B cell (primary cell): Measurements from ENCODE around the gene SMTNL2. TPM values are rescaled to one million over a fixed set of nuclear protein-coding genes. Genes with fewer than 3 reads are reported as not detected.

ENCODE experiments used
- ATAC-seq: fragments of 200-7000 bp; cut with Tn5 transposase; one replicate; pipeline ENCODE4 v1.10.0; 2021; ENCODE audit warnings: low read depth, mild to moderate bottlenecking, moderate number of reproducible peaks, moderate library complexity
- CTCF ChIA-PET: fragments of 350-600 bp; sonication (Branson Sonifier 250); formaldehyde crosslinking; loops from one replicate; lab custom pipeline; 2021; ENCODE audit warnings: antibody characterized with exemption, inconsistent platforms; lab: Charles Lee
- POLR2A ChIA-PET: fragments of 350-600 bp; sonication (Branson Sonifier 250); formaldehyde crosslinking; loops from one replicate; lab custom pipeline; 2021; ENCODE audit warnings: antibody characterized with exemption; lab: Charles Lee
- DNase-seq: peaks from one replicate; pipeline ENCODE4 v3.0.0; 2013
- H2AFZ ChIP-seq: 2 replicates; pipeline ENCODE4 v1.6.1; 2012; ENCODE audit warnings: mild to moderate bottlenecking, low read depth, low read length; ENCODE audit not compliant: insufficient read depth, poor library complexity, severe bottlenecking
- H3K27ac ChIP-seq, 2 donors: 1 replicate in 1 of 2; 2 replicates in 1 of 2; pipeline ENCODE4 v1.5.1; 2012 to 2013; ENCODE audit warnings: low read length in 2 of 2, mild to moderate bottlenecking in 2 of 2, moderate library complexity in 1 of 2
- H3K27me3 ChIP-seq, 4 experiments: fragments of 200-600 bp in 1 of 4; sonication (generic) in 1 of 4; replicated peaks in 1 of 4; 1 replicate in 2 of 4; 2 replicates in 2 of 4; pipeline versions ENCODE4 v1.6.1 to v1.7.0; 2013 to 2016; ENCODE audit warnings: low read length in 3 of 4, mild to moderate bottlenecking in 2 of 4, mixed read lengths in 1 of 4, moderate library complexity in 1 of 4; ENCODE audit not compliant: insufficient read depth in 4 of 4, control insufficient read depth in 3 of 4; ENCODE audit errors: control extremely low read depth in 1 of 4
- H3K36me3 ChIP-seq, 2 experiments: replicated peaks in 1 of 2; 1 replicate in 1 of 2; 2 replicates in 1 of 2; pipeline versions ENCODE4 v1.6.1 to v1.7.1; 2013; ENCODE audit warnings: low read length in 1 of 2; ENCODE audit not compliant: insufficient read depth in 2 of 2, control insufficient read depth in 1 of 2; ENCODE audit errors: control extremely low read depth in 1 of 2, extremely low read depth in 1 of 2
- H3K4me1 ChIP-seq, 2 donors: fragments of 200-600 bp in 1 of 2; sonication (generic) in 1 of 2; 1 replicate in 1 of 2; 2 replicates in 1 of 2; pipeline versions ENCODE4 v1.5.1 to v1.6.1; 2013 to 2017; ENCODE audit warnings: low read length in 2 of 2; ENCODE audit not compliant: control insufficient read depth in 2 of 2, insufficient read depth in 2 of 2
- H3K4me2 ChIP-seq: replicated peaks from 2 replicates; pipeline ENCODE3; 2012; ENCODE audit warnings: mild to moderate bottlenecking, low read depth, low read length; ENCODE audit not compliant: poor library complexity, severe bottlenecking
- H3K4me3 ChIP-seq, 5 experiments: fragments of 200-600 bp in 1 of 5; sonication (generic) in 1 of 5; 1 replicate in 3 of 5; 2 replicates in 2 of 5; pipeline versions ENCODE4 v1.5.1 to v1.7.0; 2011 to 2016; ENCODE audit warnings: low read length in 4 of 5, mild to moderate bottlenecking in 4 of 5, low read depth in 2 of 5, control low read depth in 1 of 5, moderate library complexity in 1 of 5; ENCODE audit not compliant: insufficient read depth in 1 of 5; ENCODE audit errors: control extremely low read depth in 1 of 5, extremely low read depth in 1 of 5
- H3K79me2 ChIP-seq: fragments of 200-600 bp; sonication (generic); one replicate; pipeline ENCODE4 v1.6.0; 2016; ENCODE audit warnings: low read length; ENCODE audit not compliant: control insufficient read depth, insufficient read depth
- H3K9ac ChIP-seq: fragments of 200-600 bp; sonication (generic); 2 replicates; pipeline ENCODE4 v1.6.1; 2017; ENCODE audit warnings: mild to moderate bottlenecking, low read length, moderate library complexity
- H3K9me3 ChIP-seq, 3 donors: one replicate each; pipeline versions ENCODE4 v1.6.1 to v1.7.1; 2013; ENCODE audit warnings: low read length in 2 of 3; ENCODE audit not compliant: control insufficient read depth in 2 of 3, insufficient read depth in 1 of 3; ENCODE audit errors: control extremely low read depth in 1 of 3
- H4K20me1 ChIP-seq: 2 replicates; pipeline ENCODE4 v1.6.0; 2012; ENCODE audit warnings: mild to moderate bottlenecking, low read length; ENCODE audit not compliant: insufficient read depth, control insufficient read depth, poor library complexity, severe bottlenecking
- H3K27ac Mint-ChIP-seq: one replicate; pipeline ENCODE4 v1.8.0; 2021; ENCODE audit warnings: mixed read lengths
- H3K27me3 Mint-ChIP-seq: one replicate; pipeline ENCODE4 v1.8.0; 2021; ENCODE audit warnings: mixed read lengths
- H3K4me1 Mint-ChIP-seq: one replicate; pipeline ENCODE4 v1.8.0; 2021; ENCODE audit warnings: mixed read lengths
- H3K4me3 Mint-ChIP-seq: one replicate; pipeline ENCODE4 v1.8.0; 2021; ENCODE audit warnings: mixed read lengths
- H3K9me3 Mint-ChIP-seq: one replicate; pipeline ENCODE4 v1.8.0; 2022; ENCODE audit warnings: mixed read lengths; ENCODE audit not compliant: insufficient read depth
- EZH2 ChIP-seq: IDR thresholded peaks from 2 replicates; pipeline ENCODE4 v1.6.1; 2012; ENCODE audit warnings: borderline replicate concordance, low read depth, mild to moderate bottlenecking, moderate library complexity, low read length; ENCODE audit not compliant: insufficient read depth, poor library complexity, severe bottlenecking
- WGBS: methylation state at CpG from one replicate; pipeline ENCODE4 v1.1.5; 2013; ENCODE audit warnings: missing lambda C conversion rate; ENCODE audit not compliant: insufficient coverage; 5-methylcytosine and 5-hydroxymethylcytosine counted together
- intact Hi-C: fragments of 100-400 bp; cut with micrococcal nuclease; formaldehyde crosslinking; loops from one replicate; pipeline ENCODE4 v1.10.0; 2022
- polyA plus RNA-seq: library from polyadenylated mRNA; depleted of rRNA; stranded (reverse); fragments of >200 nt; gene quantifications from 2 replicates; pipeline ENCODE4 v1.2.3, GENCODE V29; 2012
- total RNA-seq, 2 donors: library from RNA; stranded (reverse); fragments of 120-200 nt in 1 of 2; gene quantifications; 1 replicate in 1 of 2; 2 replicates in 1 of 2; pipeline versions ENCODE4 v1.2.3 to v1.2.4, GENCODE V29; 2013 to 2022
- TF ChIP-seq, protein P1 (sequence below): fragments of 200-600 bp; IDR thresholded peaks from one replicate; pipeline ENCODE4 v1.8.0; 2022; ENCODE audit warnings: antibody characterized with exemption, mild to moderate bottlenecking

Gene SMTNL2
- total and polyA plus RNA-seq, 2 donors (not counting 1 experiment from before 2014, with no cell fraction given) = not detected

DNA sequence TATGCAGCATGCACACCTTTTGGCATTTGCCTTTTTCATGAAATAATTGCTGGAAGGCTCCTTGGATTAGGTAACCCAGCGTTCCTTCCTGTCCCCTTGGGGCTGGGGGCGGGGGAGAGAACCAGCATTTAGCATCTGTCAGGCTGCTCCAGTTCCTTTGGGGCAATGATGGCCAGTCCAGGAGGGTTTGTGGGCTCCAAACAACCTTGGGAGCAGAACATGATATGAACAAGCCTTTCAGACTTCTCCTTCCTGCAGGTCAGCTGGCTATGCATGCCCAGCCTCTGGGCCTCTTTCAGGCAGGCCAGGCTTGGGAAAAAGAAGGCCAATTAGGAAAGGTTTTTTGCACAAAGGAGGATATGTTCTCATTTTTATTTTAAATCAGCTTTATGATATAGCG, 1.1 kb upstream of the SMTNL2 start:
- Mint-ChIP-seq H3K4me1 (peaks cover 8% of the 10 kb centered on the region), H3K9me3 (no peaks in the 10 kb centered on the region), H3K27me3 (peaks cover 44% of the 10 kb centered on the region), H3K27ac (no peak overlapping the region), H3K4me3 (peak overlapping the region; percentile 88)
- TF ChIP-seq, protein P1, sequence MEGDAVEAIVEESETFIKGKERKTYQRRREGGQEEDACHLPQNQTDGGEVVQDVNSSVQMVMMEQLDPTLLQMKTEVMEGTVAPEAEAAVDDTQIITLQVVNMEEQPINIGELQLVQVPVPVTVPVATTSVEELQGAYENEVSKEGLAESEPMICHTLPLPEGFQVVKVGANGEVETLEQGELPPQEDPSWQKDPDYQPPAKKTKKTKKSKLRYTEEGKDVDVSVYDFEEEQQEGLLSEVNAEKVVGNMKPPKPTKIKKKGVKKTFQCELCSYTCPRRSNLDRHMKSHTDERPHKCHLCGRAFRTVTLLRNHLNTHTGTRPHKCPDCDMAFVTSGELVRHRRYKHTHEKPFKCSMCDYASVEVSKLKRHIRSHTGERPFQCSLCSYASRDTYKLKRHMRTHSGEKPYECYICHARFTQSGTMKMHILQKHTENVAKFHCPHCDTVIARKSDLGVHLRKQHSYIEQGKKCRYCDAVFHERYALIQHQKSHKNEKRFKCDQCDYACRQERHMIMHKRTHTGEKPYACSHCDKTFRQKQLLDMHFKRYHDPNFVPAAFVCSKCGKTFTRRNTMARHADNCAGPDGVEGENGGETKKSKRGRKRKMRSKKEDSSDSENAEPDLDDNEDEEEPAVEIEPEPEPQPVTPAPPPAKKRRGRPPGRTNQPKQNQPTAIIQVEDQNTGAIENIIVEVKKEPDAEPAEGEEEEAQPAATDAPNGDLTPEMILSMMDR = no peak
- TF ChIP-seq EZH2 = no peak
- Histone ChIP-seq H4K20me1 (no peaks in the 10 kb centered on the region), H3K79me2 (no peaks in the 10 kb centered on the region), H3K27ac (no peak overlapping the region), H3K36me3 (no peaks in the 10 kb centered on the region), H3K4me3 (no peak overlapping the region), H3K9ac (no peak overlapping the region), H2AFZ (no peak overlapping the region), H3K4me1 (peaks cover 8 to 16% of the 10 kb centered on the region in 2 donors), H3K27me3 (peaks cover 0 to 41% (median 22%) of the 10 kb centered on the region in 4 experiments), H3K9me3 (peaks cover 0 to 7% (median 0%) of the 10 kb centered on the region in 3 donors), H3K4me2 (no peak overlapping the region)
- intact Hi-C loops = no loop called here
- 68% methylated on average over 2 of the region's 3 CpGs for WGBS
- ATAC-seq = no peak
- DNase-seq = no peak
- POLR2A ChIA-PET = no interaction called here
- CTCF ChIA-PET = no interaction called here

DNA sequence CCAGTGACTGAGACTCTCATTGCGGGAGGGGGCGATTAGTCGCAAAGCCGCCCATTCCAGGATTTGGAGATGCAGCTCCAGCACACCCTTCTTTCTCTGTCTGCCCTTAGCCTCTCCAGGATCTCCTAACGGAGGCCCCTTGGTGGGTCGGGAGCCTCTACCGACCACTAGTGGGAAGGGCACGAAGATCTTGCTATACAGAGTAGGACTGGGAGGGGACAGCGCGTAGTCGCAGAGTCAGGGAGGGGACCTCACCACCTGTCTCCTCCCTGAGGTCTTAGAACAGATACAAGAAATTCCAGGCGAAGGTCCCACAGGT, 588 bp upstream of the SMTNL2 start:
- Mint-ChIP-seq H3K4me3 (peak overlapping the region; percentile 88), H3K9me3 (no peaks in the 10 kb centered on the region), H3K4me1 (peaks cover 8% of the 10 kb centered on the region), H3K27me3 (peaks cover 44% of the 10 kb centered on the region), H3K27ac (no peak overlapping the region)
- Histone ChIP-seq H2AFZ (peak overlapping the region; percentile 50), H3K36me3 (no peaks in the 10 kb centered on the region), H3K9ac (peak overlapping the region; percentile 52), H3K4me1 (peaks cover 8 to 16% of the 10 kb centered on the region in 2 donors), H3K27me3 (peaks cover 0 to 41% (median 22%) of the 10 kb centered on the region in 4 experiments), H3K4me3 (peak overlapping the region in 4 of 5 experiments; percentile 20 to 47 (median 41)), H3K9me3 (peaks cover 0 to 7% (median 0%) of the 10 kb centered on the region in 3 donors), H3K4me2 (peak overlapping the region; percentile 89), H4K20me1 (no peaks in the 10 kb centered on the region), H3K79me2 (no peaks in the 10 kb centered on the region), H3K27ac (no peak overlapping the region)
- no peak for TF ChIP-seq EZH2
- TF ChIP-seq, protein P1 = no peak
- POLR2A ChIA-PET = interaction anchor here (0.6 kb wide), 1 partner anchor 19 kb away, joined by 3 read pairs; no protein-coding TSS in a partner anchor
- DNase-seq (no peak), ATAC-seq (peak; percentile 59)
- 38% methylated on average over 9 of the region's 12 CpGs for WGBS
- intact Hi-C loops = no loop called here
- CTCF ChIA-PET = no interaction called here
